K562 (cell line): ENCODE data around the gene FBXW8. TPM values are rescaled to one million over a fixed set of nuclear protein-coding genes. Genes with fewer than 3 reads are reported as not detected.

Source experiments
- CBX1 ChIP-seq: sonication (generic); IDR thresholded peaks from 2 replicates; pipeline ENCODE4 v1.6.1; 2016; ENCODE audit warnings: antibody characterized with exemption, low read depth, mild to moderate bottlenecking
- ELF1 ChIP-seq: fragments of 200-800 bp; sonication (Bioruptor generic); IDR thresholded peaks from 2 replicates; pipeline ENCODE4 v1.6.1; 2016; ENCODE audit warnings: missing genetic modification characterization, missing compliant biosample characterization
- ETV5 ChIP-seq: sonication (generic); formaldehyde crosslinking; IDR thresholded peaks from 2 replicates; pipeline ENCODE4 v1.4.0; 2020; ENCODE audit warnings: low read depth, mild to moderate bottlenecking, missing genetic modification reagents
- GMEB1 ChIP-seq: fragments of 250-450 bp; sonication (Bioruptor Pico); IDR thresholded peaks from 2 replicates; pipeline ENCODE4 v1.4.0; 2020; ENCODE audit warnings: mild to moderate bottlenecking
- HNRNPL ChIP-seq: fragments of 200-400 bp; formaldehyde crosslinking; IDR thresholded peaks from 2 replicates; pipeline ENCODE4 v1.6.1; 2017; ENCODE audit warnings: low read depth, mild to moderate bottlenecking, low read length
- JUN ChIP-seq, 2 experiments: sonication (generic) in 1 of 2; formaldehyde crosslinking in 1 of 2; IDR thresholded peaks; 2 replicates each; pipeline versions ENCODE4 v1.6.1 to v1.8.0; 2012 to 2022; ENCODE audit warnings: borderline replicate concordance in 2 of 2, mild to moderate bottlenecking in 2 of 2, improper control_type of control experiment in 1 of 2, low read depth in 1 of 2, low read length in 1 of 2, missing genetic modification reagents in 1 of 2
- PPARD ChIP-seq: fragments of 250-450 bp; sonication (Bioruptor Pico); IDR thresholded peaks from 2 replicates; pipeline ENCODE4 v1.8.0; 2022; ENCODE audit warnings: inconsistent platforms, mild to moderate bottlenecking, moderate library complexity
- PTRF ChIP-seq: fragments of 450-650 bp; IDR thresholded peaks from 2 replicates; pipeline ENCODE4 v1.6.1; 2016; ENCODE audit warnings: mild to moderate bottlenecking, missing genetic modification characterization, missing compliant biosample characterization
- STAT5A ChIP-seq: IDR thresholded peaks from 2 replicates; pipeline ENCODE4 v1.6.1; 2012; ENCODE audit warnings: low read length, inconsistent platforms, borderline replicate concordance
- TGIF2 ChIP-seq: sonication (generic); formaldehyde crosslinking; IDR thresholded peaks from 2 replicates; pipeline ENCODE4 v1.8.1; 2022; ENCODE audit warnings: mild to moderate bottlenecking, missing genetic modification reagents, moderate library complexity
- VEZF1 ChIP-seq: fragments of 200-800 bp; sonication (Bioruptor generic); IDR thresholded peaks from 2 replicates; pipeline ENCODE4 v1.6.1; 2017; ENCODE audit warnings: missing genetic modification characterization, missing compliant biosample characterization
- ZNF197 ChIP-seq: fragments of 200-800 bp; sonication (Bioruptor generic); IDR thresholded peaks from 2 replicates; pipeline ENCODE4 v1.6.1; 2016; ENCODE audit warnings: low read depth, missing genetic modification characterization, missing compliant biosample characterization
- ZNF644 ChIP-seq: fragments of 200-800 bp; sonication (Bioruptor generic); IDR thresholded peaks from 2 replicates; pipeline ENCODE4 v1.6.1; 2016; ENCODE audit warnings: low read depth, missing genetic modification characterization, missing compliant biosample characterization
- ZNF77 ChIP-seq: fragments of 250-450 bp; sonication (Bioruptor Pico); IDR thresholded peaks from 2 replicates; pipeline ENCODE4 v1.5.0; 2020
- ZNF830 ChIP-seq: fragments of 250-450 bp; sonication (Bioruptor Pico); IDR thresholded peaks from 2 replicates; pipeline ENCODE4 v1.5.0; 2021; ENCODE audit warnings: mild to moderate bottlenecking
- polyA plus RNA-seq, 8 experiments: library from polyadenylated mRNA; depleted of rRNA in 4 of 8; stranded (reverse) in 5 of 8; unstranded in 3 of 8; fragments of >200 nt; fragmentation: Nextera tagmentation in 2 of 8; fragmentation: Illumina TruSeq in 1 of 8; extraction: Ambion mirVana in 2 of 8; extraction: Trizol in 1 of 8; gene quantifications; 2 replicates each; pipeline versions ENCODE4 v1.2.1 to v1.2.3, GENCODE V29; 2011 to 2014; ENCODE audit warnings: inconsistent platforms in 1 of 8, missing spikeins in 1 of 8
- total RNA-seq, 7 experiments: library from RNA; depleted of rRNA in 6 of 7; stranded (reverse); fragments of >200 nt in 6 of 7; fragmentation: Illumina TruSeq in 2 of 7; extraction: Trizol in 2 of 7; gene quantifications; 2 replicates each; pipeline versions ENCODE4 v1.2.1 to v1.2.3, GENCODE V29; 2011 to 2021; ENCODE audit warnings: low replicate concordance in 1 of 7
- TF ChIP-seq, protein P1 (sequence below): fragments of 250-450 bp; sonication (Bioruptor Pico); IDR thresholded peaks from 2 replicates; pipeline ENCODE4 v1.8.0; 2021; ENCODE audit warnings: borderline replicate concordance, mild to moderate bottlenecking, moderate library complexity; ENCODE audit not compliant: poor library complexity, severe bottlenecking
- TF ChIP-seq, protein P2 (sequence below): sonication (generic); formaldehyde crosslinking; IDR thresholded peaks from 2 replicates; pipeline ENCODE4 v1.8.1; 2022; ENCODE audit warnings: missing genetic modification reagents
- TF ChIP-seq, protein P3 (sequence below): conservative IDR thresholded peaks from 2 replicates; pipeline ENCODE4 v1.6.1; 2011; ENCODE audit warnings: low read depth, mild to moderate bottlenecking, low read length; ENCODE audit not compliant: control insufficient read depth

FBXW8 gene
- total and polyA plus RNA-seq, 9 of the 15 experiments (the other 6 are each of a cell fraction or from before 2014, with no cell fraction given), result 0.58 to 8.3 (median 4.4) TPM

DNA sequence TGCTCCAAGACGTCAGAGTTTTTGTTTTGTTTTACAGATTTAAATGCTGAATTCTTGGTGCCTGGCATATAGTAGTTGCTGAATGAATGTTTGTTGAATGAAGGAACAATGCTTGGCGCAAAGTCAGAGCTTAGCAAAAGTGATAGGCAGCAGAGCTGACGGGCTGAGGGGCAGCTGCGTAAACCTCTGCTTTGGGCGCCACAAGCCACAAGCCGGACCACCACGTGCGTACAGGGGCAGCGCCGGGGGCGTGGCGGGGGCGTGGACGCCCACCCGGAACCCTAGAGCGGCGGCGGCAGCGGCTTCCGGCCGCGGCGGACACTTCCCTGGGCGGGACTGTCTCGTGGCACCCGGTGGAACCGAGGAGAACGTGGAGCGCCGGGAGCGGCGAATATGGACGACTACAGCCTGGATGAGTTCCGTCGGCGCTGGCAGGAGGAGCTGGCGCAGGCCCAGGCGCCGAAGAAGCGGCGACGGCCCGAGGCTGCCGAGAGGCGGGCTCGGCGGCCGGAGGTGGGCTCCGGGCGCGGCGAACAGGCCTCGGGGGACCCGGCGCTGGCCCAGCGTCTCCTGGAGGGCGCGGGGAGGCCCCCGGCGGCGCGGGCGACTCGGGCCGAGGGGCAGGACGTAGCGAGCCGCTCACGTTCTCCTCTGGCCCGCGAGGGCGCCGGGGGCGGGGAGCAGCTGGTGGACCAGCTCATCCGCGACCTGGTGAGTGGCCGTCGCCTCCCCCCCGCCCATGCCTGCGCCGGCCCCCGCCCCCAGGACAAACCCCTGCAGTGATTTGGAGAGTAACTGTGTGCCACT, at the start of gene FBXW8 (continued):
- TF ChIP-seq ZNF644 (tag), result no peak
- TF ChIP-seq, protein P1, sequence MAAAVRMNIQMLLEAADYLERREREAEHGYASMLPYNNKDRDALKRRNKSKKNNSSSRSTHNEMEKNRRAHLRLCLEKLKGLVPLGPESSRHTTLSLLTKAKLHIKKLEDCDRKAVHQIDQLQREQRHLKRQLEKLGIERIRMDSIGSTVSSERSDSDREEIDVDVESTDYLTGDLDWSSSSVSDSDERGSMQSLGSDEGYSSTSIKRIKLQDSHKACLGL (CRISPR knock-in tag), result peak; percentile 97
- TF ChIP-seq TGIF2 (CRISPR knock-in tag), result peak; percentile 24; the same call in 1 of the 2 replicates
- TF ChIP-seq GMEB1, result peak; percentile 62
- no peak for TF ChIP-seq PPARD (CRISPR knock-in tag)
- TF ChIP-seq STAT5A, result no peak
- TF ChIP-seq ELF1 (tag), result peak; percentile 72
- TF ChIP-seq ZNF77, result no peak
- TF ChIP-seq, protein P2, sequence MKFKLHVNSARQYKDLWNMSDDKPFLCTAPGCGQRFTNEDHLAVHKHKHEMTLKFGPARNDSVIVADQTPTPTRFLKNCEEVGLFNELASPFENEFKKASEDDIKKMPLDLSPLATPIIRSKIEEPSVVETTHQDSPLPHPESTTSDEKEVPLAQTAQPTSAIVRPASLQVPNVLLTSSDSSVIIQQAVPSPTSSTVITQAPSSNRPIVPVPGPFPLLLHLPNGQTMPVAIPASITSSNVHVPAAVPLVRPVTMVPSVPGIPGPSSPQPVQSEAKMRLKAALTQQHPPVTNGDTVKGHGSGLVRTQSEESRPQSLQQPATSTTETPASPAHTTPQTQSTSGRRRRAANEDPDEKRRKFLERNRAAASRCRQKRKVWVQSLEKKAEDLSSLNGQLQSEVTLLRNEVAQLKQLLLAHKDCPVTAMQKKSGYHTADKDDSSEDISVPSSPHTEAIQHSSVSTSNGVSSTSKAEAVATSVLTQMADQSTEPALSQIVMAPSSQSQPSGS (CRISPR knock-in tag), result no peak
- no peak for TF ChIP-seq ZNF197 (CRISPR knock-in tag)
- peak; percentile 59; the same call in 1 of the 2 replicates for TF ChIP-seq CBX1
- no peak for TF ChIP-seq PTRF (tag)
- TF ChIP-seq VEZF1 (CRISPR knock-in tag), result no peak; the same call in none of the 2 replicates
- TF ChIP-seq JUN (IDR thresholded peaks at IDR 0.05; ENCODE audit: borderline replicate concordance, low read depth, low read length), result peak; percentile 65; the same call in 1 of the 2 replicates
- no peak for TF ChIP-seq JUN (CRISPR knock-in tag; IDR thresholded peaks at IDR 0.05; ENCODE audit: borderline replicate concordance)
- no peak for TF ChIP-seq ZNF830 (CRISPR knock-in tag)
- TF ChIP-seq, protein P3, sequence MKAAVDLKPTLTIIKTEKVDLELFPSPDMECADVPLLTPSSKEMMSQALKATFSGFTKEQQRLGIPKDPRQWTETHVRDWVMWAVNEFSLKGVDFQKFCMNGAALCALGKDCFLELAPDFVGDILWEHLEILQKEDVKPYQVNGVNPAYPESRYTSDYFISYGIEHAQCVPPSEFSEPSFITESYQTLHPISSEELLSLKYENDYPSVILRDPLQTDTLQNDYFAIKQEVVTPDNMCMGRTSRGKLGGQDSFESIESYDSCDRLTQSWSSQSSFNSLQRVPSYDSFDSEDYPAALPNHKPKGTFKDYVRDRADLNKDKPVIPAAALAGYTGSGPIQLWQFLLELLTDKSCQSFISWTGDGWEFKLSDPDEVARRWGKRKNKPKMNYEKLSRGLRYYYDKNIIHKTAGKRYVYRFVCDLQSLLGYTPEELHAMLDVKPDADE, result peak; percentile 89
- no peak for TF ChIP-seq HNRNPL
- peak; percentile 90 for TF ChIP-seq ETV5 (CRISPR knock-in tag)
